ENCODE results near the gene OR2T3. TPM values are rescaled to one million over a fixed set of nuclear protein-coding genes. Genes with fewer than 3 reads are reported as not detected.
"Not testable (repeated sequence)": the region's sequence is repeated elsewhere in the genome, so short reads cannot be mapped to it uniquely, and the experiment has no call there.

OR2T3 gene, protein sequence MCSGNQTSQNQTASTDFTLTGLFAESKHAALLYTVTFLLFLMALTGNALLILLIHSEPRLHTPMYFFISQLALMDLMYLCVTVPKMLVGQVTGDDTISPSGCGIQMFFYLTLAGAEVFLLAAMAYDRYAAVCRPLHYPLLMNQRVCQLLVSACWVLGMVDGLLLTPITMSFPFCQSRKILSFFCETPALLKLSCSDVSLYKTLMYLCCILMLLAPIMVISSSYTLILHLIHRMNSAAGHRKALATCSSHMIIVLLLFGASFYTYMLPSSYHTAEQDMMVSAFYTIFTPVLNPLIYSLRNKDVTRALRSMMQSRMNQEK
- total RNA-seq (not detected in 2 replicates), polyA plus RNA-seq (not detected in 2 replicates)

DNA sequence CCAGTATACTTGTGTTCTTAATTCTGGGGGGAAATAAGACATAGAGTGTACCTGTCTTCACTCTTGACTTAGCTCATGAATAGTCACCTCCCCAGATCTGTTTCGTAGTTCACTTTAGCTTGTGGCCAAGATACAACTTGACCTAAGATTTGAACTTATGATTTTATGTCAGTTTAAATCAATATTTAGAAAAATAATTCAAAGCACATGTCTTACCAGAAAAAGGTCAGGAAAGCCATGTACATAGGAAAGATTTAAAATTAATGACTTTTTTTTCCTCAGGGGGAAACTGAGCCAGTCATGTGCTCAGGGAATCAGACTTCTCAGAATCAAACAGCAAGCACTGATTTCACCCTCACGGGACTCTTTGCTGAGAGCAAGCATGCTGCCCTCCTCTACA, at the start of gene OR2T3:
TSS of gene OR2T3 (plus strand) at position 301 of the 400 bp plus-strand sequence. CDS start at position 301, 0 bp downstream.
- not testable (repeated sequence) for H3K4me3 ChIP-seq; H3K9me3 ChIP-seq (ENCODE audit: low read depth); H3K27me3 ChIP-seq; H3K4me1 ChIP-seq (ENCODE audit: low read depth); H3K27ac ChIP-seq; DNase-seq (ENCODE audit: low read depth in 1 of 2, low spot score in 1 of 2); H3K36me3 ChIP-seq

DNA sequence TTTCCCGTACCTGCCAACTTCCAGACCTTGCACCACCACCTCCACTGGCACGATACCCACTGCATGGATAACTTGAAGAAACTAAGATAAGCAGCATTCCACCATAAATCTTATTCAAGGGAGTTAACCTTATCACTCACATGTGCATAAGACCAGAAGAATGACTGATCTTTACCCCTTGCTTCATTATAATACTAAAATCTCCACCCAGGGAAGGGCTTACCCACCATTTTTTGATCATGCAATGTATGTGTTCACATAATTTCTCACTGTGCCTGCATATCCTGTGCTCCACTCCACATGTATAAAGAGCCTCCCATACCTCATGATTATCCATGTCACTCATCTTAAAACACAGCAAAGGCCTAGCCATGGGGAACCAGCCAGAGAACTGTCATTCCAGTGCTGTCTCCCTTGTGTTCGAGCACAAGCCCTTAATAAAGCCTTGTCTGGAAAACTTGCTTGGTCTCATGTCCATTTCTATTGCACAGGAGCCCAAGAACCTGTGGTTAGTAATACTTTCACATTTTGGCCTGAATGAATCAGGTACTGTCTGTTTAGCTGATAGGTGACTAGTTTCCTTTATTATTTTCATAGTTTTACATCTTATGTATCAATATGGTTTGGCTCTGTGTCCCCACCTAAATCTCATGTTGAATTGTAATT, 45.5 kb upstream of the OR2T3 start:
- not testable (repeated sequence) for H3K27ac ChIP-seq; H3K4me3 ChIP-seq; DNase-seq (ENCODE audit: low read depth in 1 of 2, low spot score in 1 of 2); H3K27me3 ChIP-seq; H3K36me3 ChIP-seq; H3K4me1 ChIP-seq (ENCODE audit: low read depth); H3K9me3 ChIP-seq (ENCODE audit: low read depth)

DNA sequence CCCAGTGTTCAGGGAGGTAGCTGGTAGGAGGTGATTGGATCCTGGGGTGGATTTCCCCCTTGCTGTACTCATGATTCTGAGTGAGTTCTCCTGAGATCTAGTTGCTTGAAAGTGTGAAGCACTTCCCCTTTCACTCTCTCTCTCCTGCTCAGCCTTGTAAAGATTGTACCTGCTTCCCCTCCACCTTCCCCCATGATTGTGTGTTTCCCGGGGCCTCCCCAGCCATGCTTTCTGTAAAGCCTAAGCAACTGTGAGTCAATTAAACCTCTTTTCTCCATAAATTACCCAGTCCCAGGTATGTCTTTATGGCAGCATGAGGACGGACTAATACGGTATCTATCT, 45.0 kb upstream of the OR2T3 start:
- H3K27me3 ChIP-seq; H3K4me3 ChIP-seq; H3K9me3 ChIP-seq (ENCODE audit: low read depth); DNase-seq (ENCODE audit: low read depth in 1 of 2, low spot score in 1 of 2); H3K27ac ChIP-seq; H3K4me1 ChIP-seq (ENCODE audit: low read depth); H3K36me3 ChIP-seq: not testable (repeated sequence)

DNA sequence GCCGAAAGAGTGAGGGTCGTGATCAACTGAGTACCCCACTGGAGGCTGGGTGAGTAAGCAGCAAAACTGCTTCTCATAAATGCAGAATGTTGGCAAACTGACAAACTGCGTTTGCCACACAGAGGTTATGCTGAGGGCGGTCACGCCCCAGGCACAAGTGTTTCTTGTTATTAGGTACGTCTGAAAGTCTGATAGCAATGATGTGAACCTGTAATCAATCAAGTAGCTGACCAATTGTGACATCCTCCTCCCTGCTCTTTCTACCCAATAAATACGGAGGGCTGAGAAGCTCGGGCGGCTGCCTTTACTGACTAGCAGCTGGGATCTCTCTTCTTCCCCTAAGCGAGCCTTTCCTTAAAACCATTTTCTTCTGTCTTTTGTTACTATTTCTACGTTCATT, 41.5 kb upstream of the OR2T3 start:
- H3K36me3 ChIP-seq; DNase-seq (ENCODE audit: low read depth in 1 of 2, low spot score in 1 of 2); H3K4me1 ChIP-seq (ENCODE audit: low read depth); H3K27me3 ChIP-seq; H3K9me3 ChIP-seq (ENCODE audit: low read depth); H3K4me3 ChIP-seq; H3K27ac ChIP-seq: not testable (repeated sequence)

DNA sequence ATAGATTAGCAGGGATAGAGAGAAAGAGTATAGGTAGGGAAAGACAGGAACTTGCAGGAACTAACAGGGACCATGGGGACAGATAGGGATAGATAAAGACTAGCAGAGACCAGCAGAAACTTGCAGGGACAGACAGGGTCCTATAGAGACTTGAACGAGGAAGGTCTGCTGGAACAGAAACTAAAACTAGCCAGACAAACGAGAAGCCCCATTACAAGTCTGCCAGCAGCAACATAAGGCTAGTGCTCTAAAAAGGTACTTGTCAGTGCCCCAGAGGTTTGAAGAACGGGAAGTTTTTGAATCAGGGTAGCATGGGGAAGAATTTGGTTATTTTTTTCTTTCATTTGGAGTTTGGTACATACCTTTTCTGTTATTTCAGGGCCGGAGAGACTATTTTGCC, 41.0 kb upstream of the OR2T3 start:
- not testable (repeated sequence) for H3K9me3 ChIP-seq (ENCODE audit: low read depth); H3K36me3 ChIP-seq; H3K4me3 ChIP-seq; H3K27me3 ChIP-seq; H3K27ac ChIP-seq; DNase-seq (ENCODE audit: low read depth in 1 of 2, low spot score in 1 of 2); H3K4me1 ChIP-seq (ENCODE audit: low read depth)

DNA sequence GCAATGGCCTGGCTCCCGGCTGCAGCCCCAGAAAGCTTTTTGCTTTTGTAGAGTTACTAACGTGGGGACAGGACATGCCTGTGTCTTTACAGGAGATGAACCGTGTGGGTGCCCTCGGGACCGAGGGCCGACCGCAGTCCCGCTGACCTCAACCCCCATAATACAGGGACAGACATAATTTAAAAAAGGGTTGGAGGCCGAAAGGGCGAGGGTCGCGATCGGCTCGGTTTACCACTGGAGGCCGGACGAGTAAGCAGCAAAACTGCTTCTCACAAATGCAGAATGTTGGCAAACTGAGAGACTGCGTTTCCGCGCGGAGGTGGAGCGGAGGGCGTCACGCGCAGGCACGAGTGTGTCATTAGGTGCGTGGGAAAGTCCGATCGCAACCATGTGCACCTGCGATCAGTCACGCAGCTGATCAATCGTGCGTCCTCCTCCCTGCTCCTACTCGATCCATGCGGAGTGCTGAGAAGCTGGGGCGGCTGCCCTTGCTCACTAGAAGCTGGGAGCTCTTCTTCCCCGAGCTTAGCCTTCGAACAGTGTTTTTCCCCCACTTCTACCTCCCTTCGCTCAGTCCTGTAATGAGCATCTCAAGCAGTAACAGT, 39.2 kb upstream of the OR2T3 start:
- H3K27me3 ChIP-seq; H3K4me3 ChIP-seq; H3K36me3 ChIP-seq; H3K27ac ChIP-seq; H3K9me3 ChIP-seq (ENCODE audit: low read depth); DNase-seq (ENCODE audit: low read depth in 1 of 2, low spot score in 1 of 2); H3K4me1 ChIP-seq (ENCODE audit: low read depth): not testable (repeated sequence)

DNA sequence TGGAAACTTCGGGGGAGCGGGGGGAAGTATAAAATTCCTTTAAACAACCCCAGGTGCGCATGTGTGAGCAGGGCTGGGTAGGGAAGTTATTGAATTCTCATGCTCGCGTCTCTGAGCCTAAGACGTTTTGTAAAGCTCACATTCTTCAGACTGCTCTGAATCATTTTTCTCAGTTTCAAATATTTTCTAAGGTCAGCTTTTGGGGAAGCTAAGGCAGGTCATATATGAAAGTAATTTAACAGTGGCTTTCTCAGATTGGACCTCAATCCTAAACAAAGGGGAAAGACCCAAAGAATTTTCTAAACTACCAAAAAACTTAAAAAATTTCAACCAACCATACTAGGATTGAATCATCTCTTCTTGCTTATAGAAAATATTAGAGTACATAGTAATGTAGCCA, 38.2 kb upstream of the OR2T3 start:
- not testable (repeated sequence) for H3K4me1 ChIP-seq (ENCODE audit: low read depth); H3K27me3 ChIP-seq; H3K9me3 ChIP-seq (ENCODE audit: low read depth); DNase-seq (ENCODE audit: low read depth in 1 of 2, low spot score in 1 of 2); H3K27ac ChIP-seq; H3K36me3 ChIP-seq; H3K4me3 ChIP-seq

DNA sequence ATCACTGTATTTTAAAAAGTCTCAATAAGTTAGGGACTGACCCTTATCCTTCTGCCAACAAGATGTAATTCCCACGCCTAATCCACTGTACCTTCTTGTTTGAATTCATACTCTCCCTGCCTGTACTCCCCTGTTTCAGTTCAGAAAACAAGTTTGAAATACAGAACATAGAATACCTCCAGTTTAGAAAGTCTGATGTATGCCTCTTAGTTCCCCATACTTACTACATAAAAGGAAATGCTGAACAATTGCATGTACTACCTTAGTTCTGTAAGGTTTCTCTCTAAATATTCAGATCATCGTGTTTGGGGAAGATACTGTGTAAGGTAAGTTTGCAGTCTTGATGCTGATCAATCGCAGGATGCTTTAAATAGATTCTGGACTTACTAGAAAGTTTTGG, 36.8 kb upstream of the OR2T3 start:
- not testable (repeated sequence) for H3K27me3 ChIP-seq; H3K36me3 ChIP-seq; H3K4me1 ChIP-seq (ENCODE audit: low read depth); H3K4me3 ChIP-seq; DNase-seq (ENCODE audit: low read depth in 1 of 2, low spot score in 1 of 2); H3K9me3 ChIP-seq (ENCODE audit: low read depth); H3K27ac ChIP-seq

DNA sequence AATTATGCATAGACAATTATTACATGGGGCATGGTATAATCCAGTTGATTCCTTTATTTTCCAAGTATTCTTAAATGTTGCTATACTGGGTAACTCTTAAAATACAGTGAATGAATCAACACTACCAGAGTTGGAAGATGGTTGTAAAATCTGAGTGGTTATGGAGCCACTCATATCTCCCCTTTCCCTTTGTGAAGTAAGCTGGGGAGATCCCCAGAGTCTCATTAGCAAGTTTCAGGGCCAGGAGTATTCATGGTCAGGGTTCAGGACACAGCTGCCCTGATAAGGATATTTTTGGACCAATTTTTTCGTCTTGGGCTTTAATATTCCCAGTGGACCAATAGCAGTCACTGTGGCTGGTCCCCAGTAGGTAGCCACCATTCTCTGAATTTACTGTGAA, 34.5 kb upstream of the OR2T3 start:
- DNase-seq (ENCODE audit: low read depth in 1 of 2, low spot score in 1 of 2); H3K4me1 ChIP-seq (ENCODE audit: low read depth); H3K27me3 ChIP-seq; H3K36me3 ChIP-seq; H3K9me3 ChIP-seq (ENCODE audit: low read depth); H3K4me3 ChIP-seq; H3K27ac ChIP-seq: not testable (repeated sequence)

DNA sequence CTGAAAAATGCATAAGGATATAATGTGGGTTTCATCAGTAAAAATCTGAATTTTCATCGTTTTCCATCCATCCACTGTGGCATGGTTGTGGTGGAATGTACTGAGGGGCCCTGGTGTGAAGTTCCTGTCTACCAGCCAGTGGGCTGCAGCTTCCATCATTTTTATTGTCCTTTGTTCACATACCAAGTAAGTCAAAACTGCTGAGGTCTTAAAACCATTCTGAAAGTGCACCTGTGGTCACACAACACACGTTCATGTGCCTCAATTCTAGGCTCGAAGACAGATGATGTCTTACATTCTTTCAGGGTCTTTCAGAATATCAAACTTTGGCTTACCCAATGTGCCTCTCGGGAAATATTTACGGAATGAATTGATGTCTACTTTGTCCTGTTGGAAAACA, 33.9 kb upstream of the OR2T3 start:
- H3K9me3 ChIP-seq (ENCODE audit: low read depth); H3K4me3 ChIP-seq; H3K4me1 ChIP-seq (ENCODE audit: low read depth); DNase-seq (ENCODE audit: low read depth in 1 of 2, low spot score in 1 of 2); H3K36me3 ChIP-seq; H3K27ac ChIP-seq; H3K27me3 ChIP-seq: not testable (repeated sequence)

DNA sequence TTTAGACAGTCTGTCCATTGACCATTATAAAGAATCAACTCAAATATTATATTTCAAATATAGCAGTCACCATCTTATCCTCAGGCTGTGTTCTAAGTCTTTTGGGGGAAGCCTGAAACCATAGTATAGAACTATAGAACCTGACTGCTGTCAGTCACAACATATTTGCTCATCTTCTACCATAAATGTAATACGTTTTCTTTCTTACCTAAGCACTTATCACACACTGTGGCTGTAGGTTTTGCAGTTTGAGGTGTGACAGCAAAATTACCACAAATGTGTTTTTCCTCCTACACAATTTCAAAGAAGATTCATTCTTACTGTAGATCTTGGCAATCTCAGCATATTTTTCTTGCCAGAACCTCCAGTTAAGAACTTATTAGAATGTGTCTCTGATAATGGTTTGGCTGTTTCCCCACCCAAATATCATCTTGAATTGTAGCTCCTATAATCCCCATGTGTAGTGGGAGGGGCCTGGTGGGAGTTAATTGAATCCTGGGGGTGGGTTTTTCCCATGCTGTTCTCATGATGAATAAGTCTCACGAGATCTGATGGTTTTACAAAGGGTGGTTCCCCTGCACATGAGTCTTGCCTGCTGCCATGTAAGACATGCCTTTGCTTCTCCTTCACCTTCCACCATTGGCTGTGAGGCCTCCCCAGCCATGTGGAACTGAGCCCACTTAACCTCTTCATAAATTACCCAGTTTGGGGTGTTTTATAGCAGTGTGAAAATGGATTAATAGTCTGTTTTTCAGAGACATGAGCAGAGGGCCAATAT, 30.5 kb upstream of the OR2T3 start:
- not testable (repeated sequence) for H3K27ac ChIP-seq; H3K4me1 ChIP-seq (ENCODE audit: low read depth); H3K27me3 ChIP-seq; H3K36me3 ChIP-seq; DNase-seq (ENCODE audit: low read depth in 1 of 2, low spot score in 1 of 2); H3K4me3 ChIP-seq; H3K9me3 ChIP-seq (ENCODE audit: low read depth)

DNA sequence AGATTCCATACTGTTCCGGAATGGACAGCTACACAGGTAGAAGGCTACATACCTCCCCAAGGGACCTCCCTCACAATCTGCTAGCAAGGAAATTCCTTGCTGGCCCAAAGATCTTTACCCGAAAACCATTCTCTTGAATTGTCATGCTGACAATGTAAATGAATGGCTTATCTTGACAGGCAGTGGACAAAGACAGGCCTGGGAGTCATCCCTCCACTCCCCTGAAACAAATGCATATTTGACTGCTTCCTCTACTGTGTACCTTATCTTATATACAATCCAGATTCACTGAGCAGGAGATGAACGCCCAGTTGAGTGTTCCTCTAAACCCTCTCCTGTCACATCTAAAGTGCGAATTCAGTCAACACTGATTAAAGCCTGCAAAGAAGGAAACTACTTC, 28.5 kb upstream of the OR2T3 start:
- not testable (repeated sequence) for H3K4me1 ChIP-seq (ENCODE audit: low read depth); H3K4me3 ChIP-seq; H3K27me3 ChIP-seq; H3K27ac ChIP-seq; H3K36me3 ChIP-seq; H3K9me3 ChIP-seq (ENCODE audit: low read depth); DNase-seq (ENCODE audit: low read depth in 1 of 2, low spot score in 1 of 2)

DNA sequence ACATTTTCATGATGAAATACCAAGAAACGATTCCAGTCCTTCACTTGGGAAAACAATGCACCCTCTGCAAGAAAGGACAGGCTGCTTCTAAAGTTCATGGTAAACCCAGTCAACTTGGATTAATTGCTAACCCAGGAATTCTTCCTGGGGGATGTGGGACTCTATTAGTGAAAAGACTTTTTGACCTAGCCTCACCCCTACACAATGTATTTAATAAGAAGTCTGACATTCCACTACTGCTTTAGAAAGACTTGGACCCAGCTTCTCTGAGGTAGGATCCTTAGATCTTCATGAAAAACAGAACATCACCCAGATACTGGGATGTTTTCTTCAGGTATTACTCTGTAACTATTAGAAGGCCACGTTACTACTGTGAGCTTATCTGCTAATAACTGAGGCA, 27.8 kb upstream of the OR2T3 start, which contains the start of gene OR2T2:
TSS of gene OR2T2 (plus strand) at position 239 of the 400 bp plus-strand sequence. CDS start 7,161 bp downstream, outside the sequence.
- not testable (repeated sequence) for H3K36me3 ChIP-seq; DNase-seq (ENCODE audit: low read depth in 1 of 2, low spot score in 1 of 2); H3K27me3 ChIP-seq

More for the DNA sequence above, 27.8 kb upstream of the OR2T3 start, which contains the start of gene OR2T2:
- H3K4me3 ChIP-seq; H3K9me3 ChIP-seq (ENCODE audit: low read depth); H3K27ac ChIP-seq; H3K4me1 ChIP-seq (ENCODE audit: low read depth): not testable (repeated sequence)

Data from cardiac muscle cell (in vitro differentiated cells and primary cell).